Glutamatergic neuron (in vitro differentiated cells): ENCODE measurements around the gene LRCH1. TPM values are rescaled to one million over a fixed set of nuclear protein-coding genes. Genes with fewer than 3 reads are reported as not detected.

Source experiments
- DNase-seq: peaks from one replicate; pipeline ENCODE4 v3.0.0; 2022
- H3K27ac Mint-ChIP-seq: one replicate; pipeline ENCODE4 v1.8.0; 2020; ENCODE audit warnings: mild to moderate bottlenecking, mixed read lengths, inconsistent platforms; ENCODE audit not compliant: unreplicated experiment
- H3K27me3 Mint-ChIP-seq: one replicate; pipeline ENCODE4 v1.8.0; 2020; ENCODE audit warnings: mild to moderate bottlenecking, moderate library complexity, mixed read lengths, inconsistent platforms; ENCODE audit not compliant: unreplicated experiment
- H3K36me3 Mint-ChIP-seq: one replicate; pipeline ENCODE4 v1.8.0; 2020; ENCODE audit warnings: mild to moderate bottlenecking, mixed read lengths, inconsistent platforms; ENCODE audit not compliant: unreplicated experiment
- H3K4me1 Mint-ChIP-seq: one replicate; pipeline ENCODE4 v1.8.0; 2020; ENCODE audit warnings: mild to moderate bottlenecking, low read depth, mixed read lengths, inconsistent platforms; ENCODE audit not compliant: unreplicated experiment
- H3K4me3 Mint-ChIP-seq: one replicate; pipeline ENCODE4 v1.8.0; 2020; ENCODE audit warnings: mild to moderate bottlenecking, mixed read lengths, inconsistent platforms; ENCODE audit not compliant: unreplicated experiment
- H3K9me3 Mint-ChIP-seq: one replicate; pipeline ENCODE4 v1.8.0; 2020; ENCODE audit warnings: mild to moderate bottlenecking, moderate library complexity, mixed read lengths, inconsistent platforms; ENCODE audit not compliant: unreplicated experiment
- total RNA-seq: library from RNA; stranded (reverse); fragmentation: NEBNext Ultra II Directional; extraction: Animal tissue kit (Norgen Biotek cat#: 25700); gene quantifications from one replicate; pipeline ENCODE4 v1.2.1, GENCODE V29; 2021; ENCODE audit not compliant: unreplicated experiment
- TF ChIP-seq, protein P1 (sequence below): fragments of 200-600 bp; sonication (generic); IDR thresholded peaks from one replicate; pipeline ENCODE4 v1.5.0; 2021; ENCODE audit not compliant: partially characterized antibody, unreplicated experiment

LRCH1 gene
- total RNA-seq, 1 donor from 2014 or later = 40.6 TPM

DNA sequence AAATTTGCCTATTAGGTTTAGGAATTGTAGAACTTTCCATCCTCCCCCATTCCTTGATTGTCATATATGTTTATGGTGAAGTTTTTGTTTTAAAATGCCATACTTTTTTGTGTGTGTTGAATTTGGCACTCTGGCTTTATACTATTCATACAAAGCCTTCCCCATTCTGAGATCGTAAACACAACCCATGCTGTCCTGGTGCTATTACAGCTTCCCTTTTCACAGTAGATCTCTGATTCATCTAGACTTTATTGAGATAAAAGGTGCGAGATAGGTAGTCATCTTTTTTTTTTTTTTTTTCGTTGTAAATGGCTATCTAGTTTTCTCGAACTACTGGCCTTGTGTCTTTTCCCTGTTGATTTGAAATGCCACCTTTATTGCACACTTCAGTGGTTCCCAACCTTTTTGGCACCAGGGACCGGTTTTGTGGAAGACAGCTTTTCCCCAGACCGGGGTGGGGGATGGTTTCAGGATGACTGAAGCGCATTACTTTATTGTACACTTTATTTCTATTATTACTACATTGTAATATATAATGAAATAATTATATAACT lies 94.6 kb downstream of the LRCH1 start:
- Mint-ChIP-seq H3K9me3 (no peaks in the 10 kb centered on the region), H3K36me3 (no peaks in the 10 kb centered on the region), H3K4me3 (peak overlapping the region; percentile 18), H3K4me1 (peaks cover 38% of the 10 kb centered on the region), H3K27me3 (peaks cover 3% of the 10 kb centered on the region), H3K27ac (peak overlapping the region; percentile 69)
- DNase-seq = no peak
- TF ChIP-seq, protein P1, sequence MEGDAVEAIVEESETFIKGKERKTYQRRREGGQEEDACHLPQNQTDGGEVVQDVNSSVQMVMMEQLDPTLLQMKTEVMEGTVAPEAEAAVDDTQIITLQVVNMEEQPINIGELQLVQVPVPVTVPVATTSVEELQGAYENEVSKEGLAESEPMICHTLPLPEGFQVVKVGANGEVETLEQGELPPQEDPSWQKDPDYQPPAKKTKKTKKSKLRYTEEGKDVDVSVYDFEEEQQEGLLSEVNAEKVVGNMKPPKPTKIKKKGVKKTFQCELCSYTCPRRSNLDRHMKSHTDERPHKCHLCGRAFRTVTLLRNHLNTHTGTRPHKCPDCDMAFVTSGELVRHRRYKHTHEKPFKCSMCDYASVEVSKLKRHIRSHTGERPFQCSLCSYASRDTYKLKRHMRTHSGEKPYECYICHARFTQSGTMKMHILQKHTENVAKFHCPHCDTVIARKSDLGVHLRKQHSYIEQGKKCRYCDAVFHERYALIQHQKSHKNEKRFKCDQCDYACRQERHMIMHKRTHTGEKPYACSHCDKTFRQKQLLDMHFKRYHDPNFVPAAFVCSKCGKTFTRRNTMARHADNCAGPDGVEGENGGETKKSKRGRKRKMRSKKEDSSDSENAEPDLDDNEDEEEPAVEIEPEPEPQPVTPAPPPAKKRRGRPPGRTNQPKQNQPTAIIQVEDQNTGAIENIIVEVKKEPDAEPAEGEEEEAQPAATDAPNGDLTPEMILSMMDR = no peak

DNA sequence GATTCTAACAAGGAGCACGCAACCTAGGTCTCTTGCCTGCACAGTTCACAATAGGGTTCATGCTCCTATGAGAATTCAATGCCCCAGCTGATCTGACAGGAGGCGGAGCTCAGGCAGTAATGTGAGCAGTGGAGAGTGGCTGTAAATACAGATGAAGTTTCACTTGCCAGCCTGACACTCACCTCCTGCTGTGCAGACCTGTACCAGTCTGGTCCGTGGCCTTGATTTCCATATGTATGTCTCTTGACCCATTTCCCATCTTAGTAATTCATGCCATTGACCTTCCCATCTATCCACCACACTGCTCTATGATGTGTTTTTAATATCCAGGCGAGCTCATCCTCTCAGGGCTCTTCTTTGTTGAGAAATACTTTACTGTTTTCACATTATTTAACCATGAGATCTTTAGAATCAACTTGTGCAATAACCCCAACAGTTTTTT lies 95.2 kb downstream of the LRCH1 start:
- H3K27ac Mint-ChIP-seq = peak overlapping the region; percentile 75
- H3K4me1 Mint-ChIP-seq = peaks cover 36% of the 10 kb centered on the region
- H3K36me3 Mint-ChIP-seq = no peaks in the 10 kb centered on the region
- H3K27me3 Mint-ChIP-seq = peaks cover 3% of the 10 kb centered on the region
- H3K4me3 Mint-ChIP-seq = peak overlapping the region; percentile 63
- peak; percentile 56 for DNase-seq
- H3K9me3 Mint-ChIP-seq = peaks cover 1% of the 10 kb centered on the region
- TF ChIP-seq, protein P1 = no peak

DNA sequence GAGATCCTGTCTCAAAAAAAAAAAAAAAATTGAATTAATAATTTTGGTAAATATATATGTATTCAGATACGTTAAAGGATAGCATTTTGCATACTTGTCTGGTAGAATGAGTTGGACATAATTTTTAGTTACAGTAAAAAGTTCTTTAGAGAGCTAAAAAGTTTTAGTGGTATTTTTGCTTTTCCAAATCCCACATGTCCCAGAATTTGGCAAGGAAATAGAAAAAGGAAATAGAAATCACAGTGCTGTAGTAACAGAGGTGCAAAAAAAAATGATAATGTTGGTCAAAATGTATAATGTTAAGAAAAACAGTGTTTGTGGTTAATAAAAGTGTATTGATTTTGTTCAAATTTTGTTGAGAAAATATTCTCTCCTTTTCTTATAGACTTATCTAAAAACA lies 96.8 kb downstream of the LRCH1 start:
- H3K36me3 Mint-ChIP-seq = no peaks in the 10 kb centered on the region
- DNase-seq = no peak
- peaks cover 1% of the 10 kb centered on the region for H3K9me3 Mint-ChIP-seq
- peaks cover 22% of the 10 kb centered on the region for H3K4me1 Mint-ChIP-seq
- H3K4me3 Mint-ChIP-seq = no peak overlapping the region
- no peak overlapping the region for H3K27ac Mint-ChIP-seq
- TF ChIP-seq, protein P1 = no peak
- peaks cover 3% of the 10 kb centered on the region for H3K27me3 Mint-ChIP-seq

DNA sequence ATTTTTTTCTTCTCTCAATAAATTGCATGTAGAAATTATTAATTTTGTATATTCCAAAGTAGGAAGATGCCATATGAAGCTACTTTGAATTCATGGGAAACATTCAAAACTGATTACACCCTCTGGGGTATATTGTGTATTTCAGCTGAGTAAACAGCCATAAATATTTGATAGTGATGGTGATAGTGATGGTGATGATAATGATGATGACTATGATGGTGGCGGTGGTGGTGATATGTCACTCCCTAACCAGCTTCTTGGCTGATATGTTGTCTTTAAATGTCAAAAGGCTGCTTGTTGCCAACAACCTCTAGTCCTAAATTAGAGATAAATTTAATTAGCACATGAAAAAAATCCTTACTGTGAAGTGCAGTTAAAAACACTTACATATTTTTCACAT lies 102.0 kb downstream of the LRCH1 start:
- Mint-ChIP-seq H3K27me3 (no peaks in the 10 kb centered on the region), H3K9me3 (peaks cover 1% of the 10 kb centered on the region), H3K36me3 (no peaks in the 10 kb centered on the region), H3K4me3 (no peak overlapping the region), H3K4me1 (peaks cover 8% of the 10 kb centered on the region), H3K27ac (no peak overlapping the region)
- DNase-seq = no peak
- TF ChIP-seq, protein P1 = no peak

DNA sequence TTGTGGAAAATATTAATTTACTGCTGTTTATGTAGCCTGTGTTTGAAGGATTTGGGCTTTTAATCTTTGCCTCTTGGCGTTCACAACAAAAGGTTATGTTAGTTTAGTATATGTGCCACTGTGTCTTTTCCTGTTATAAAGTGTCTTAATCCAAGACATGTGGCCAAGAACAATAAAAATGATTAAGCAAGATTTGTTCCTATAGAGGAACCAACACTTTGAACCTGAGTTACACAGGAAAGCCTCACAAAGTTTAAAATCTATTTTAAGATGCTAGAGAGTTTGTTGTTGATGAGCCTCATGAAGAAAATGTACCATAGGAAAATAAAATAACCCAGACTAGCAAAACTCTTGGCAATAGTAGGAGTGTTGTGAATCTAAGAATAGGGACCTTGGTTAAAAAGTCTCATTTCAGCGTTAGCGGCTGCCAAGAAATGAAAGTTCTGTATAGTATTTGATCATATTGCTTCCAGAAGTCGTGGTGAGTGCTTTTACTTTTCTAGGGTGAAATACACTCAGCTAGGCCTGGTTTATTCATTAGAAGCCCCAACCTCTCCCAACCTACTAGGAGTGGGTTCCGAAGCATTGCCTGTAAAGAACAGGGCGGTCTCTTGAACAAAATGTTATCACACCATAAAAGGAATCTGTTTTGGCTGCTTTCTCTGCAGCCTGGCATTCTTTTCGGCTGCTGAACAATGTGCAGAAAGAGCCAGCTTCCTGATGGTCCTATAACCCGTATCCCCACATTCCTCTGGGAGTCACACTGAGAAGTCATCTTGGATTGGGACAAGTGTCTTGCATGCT lies 102.6 kb downstream of the LRCH1 start:
- Mint-ChIP-seq H3K9me3 (peaks cover 1% of the 10 kb centered on the region), H3K4me3 (no peak overlapping the region), H3K4me1 (peaks cover 8% of the 10 kb centered on the region), H3K27ac (no peak overlapping the region), H3K27me3 (no peaks in the 10 kb centered on the region), H3K36me3 (no peaks in the 10 kb centered on the region)
- TF ChIP-seq, protein P1 = no peak
- no peak for DNase-seq
